Ovary (tissue), 3 donors: ENCODE measurements around the gene CDK6.

Source experiments
- CTCF ChIP-seq, 3 donors: fragments of 450-650 bp in 2 of 3; fragments of 200-600 bp in 1 of 3; IDR thresholded peaks; one replicate each; pipeline versions ENCODE4 v1.5.1 to v1.8.0; 2016 to 2022; ENCODE audit warnings: antibody characterized with exemption in 3 of 3, mild to moderate bottlenecking in 1 of 3
- EP300 ChIP-seq: sonication (generic); formaldehyde crosslinking; IDR thresholded peaks from one replicate; pipeline ENCODE4 v1.6.1; 2017; ENCODE audit warnings: antibody characterized with exemption
- POLR2A ChIP-seq: fragments of 450-650 bp; IDR thresholded peaks from one replicate; pipeline ENCODE4 v1.6.1; 2017; ENCODE audit warnings: antibody characterized with exemption, mild to moderate bottlenecking, moderate library complexity
- donor health status: DM: no; HTN: no; CAD: no.

- no peak for TF ChIP-seq POLR2A
- TF ChIP-seq CTCF (IDR thresholded peaks at IDR 0.05): no peak
- no peak for TF ChIP-seq EP300
Measured at GRCh38 chr7:92661651-92662050, 174.7 kb downstream of the CDK6 start.
